GM18870 (cell line): ENCODE data around the gene ZNF480.
"Not testable (repeated sequence)": the region's sequence is repeated elsewhere in the genome, so short reads cannot be mapped to it uniquely, and the experiment has no call there.

ENCODE experiments used
- ATAC-seq: cut with Tn5 transposase; IDR thresholded peaks from one replicate; pipeline ENCODE4 v1.9.1; 2021; ENCODE audit warnings: moderate library complexity; ENCODE audit not compliant: unreplicated experiment

Gene ZNF480

GRCh38 chr19:52296773-52297600 lies at the start of gene ZNF480:
Gene ZNF480, plus strand, starts transcription at chr19:52297169. Its CDS starts 3,244 bp downstream, at chr19:52300413.
- ATAC-seq: no peak

- no peak for ATAC-seq
These were observed 48.7 kb upstream of the ZNF480 start for GRCh38 chr19:52248241-52248640.

- ATAC-seq: no peak
These were observed 38.5 kb upstream of the ZNF480 start for GRCh38 chr19:52258426-52258825.

GRCh38 chr19:52265556-52265955 lies 31.4 kb upstream of the ZNF480 start:
- not testable (repeated sequence) for ATAC-seq

DNA sequence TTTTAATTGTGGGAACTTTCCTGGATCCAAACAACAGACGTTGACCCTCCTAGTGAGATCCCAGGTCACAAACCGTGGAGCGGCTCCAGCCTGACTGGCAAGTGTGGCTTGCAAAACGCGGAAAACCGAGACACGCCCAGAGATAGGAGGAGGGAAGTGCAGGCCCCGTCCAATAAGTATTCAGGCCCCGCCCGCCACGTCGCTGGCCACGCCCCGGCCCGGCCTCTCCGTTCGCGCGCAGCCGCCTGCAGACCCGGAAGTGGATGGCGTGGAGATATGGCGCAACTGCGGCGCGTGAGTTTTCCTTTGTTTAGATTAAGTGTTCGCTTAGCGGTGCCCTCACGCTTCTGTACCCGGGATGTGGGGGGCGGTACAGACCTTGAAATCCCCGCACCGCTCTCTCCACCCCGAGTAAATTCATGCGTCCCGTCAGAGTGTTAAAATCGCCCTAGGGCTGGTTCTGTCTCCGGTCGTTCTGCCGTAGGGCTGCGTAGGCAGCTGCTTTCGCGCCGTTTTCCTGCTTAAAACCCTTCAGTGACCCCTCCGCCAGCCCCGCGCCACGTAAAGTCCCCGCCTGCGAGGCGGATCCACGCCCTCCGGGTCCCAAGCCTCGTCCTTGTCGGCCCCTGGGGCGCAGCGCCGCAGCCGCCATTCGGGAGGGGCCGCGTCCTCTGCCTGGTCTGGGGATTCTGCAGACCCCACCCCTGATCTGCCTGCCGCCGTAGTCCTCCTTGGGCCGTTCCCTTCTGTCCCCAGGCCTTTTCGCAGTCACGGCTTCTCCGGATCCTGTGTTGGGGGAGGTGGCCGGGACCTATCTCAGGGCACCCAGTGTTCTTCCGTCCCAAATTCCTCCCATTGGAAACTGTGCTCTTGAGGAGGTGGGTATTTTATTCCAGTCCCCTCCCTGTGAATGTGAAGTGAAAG lies 27.4 kb upstream of the ZNF480 start, which contains the start of gene ZNF766:
TSS of gene ZNF766 (plus strand) at position 250 of the 924 bp plus-strand sequence. CDS start at position 277, 27 bp downstream.
- peak; percentile 73 for ATAC-seq

DNA sequence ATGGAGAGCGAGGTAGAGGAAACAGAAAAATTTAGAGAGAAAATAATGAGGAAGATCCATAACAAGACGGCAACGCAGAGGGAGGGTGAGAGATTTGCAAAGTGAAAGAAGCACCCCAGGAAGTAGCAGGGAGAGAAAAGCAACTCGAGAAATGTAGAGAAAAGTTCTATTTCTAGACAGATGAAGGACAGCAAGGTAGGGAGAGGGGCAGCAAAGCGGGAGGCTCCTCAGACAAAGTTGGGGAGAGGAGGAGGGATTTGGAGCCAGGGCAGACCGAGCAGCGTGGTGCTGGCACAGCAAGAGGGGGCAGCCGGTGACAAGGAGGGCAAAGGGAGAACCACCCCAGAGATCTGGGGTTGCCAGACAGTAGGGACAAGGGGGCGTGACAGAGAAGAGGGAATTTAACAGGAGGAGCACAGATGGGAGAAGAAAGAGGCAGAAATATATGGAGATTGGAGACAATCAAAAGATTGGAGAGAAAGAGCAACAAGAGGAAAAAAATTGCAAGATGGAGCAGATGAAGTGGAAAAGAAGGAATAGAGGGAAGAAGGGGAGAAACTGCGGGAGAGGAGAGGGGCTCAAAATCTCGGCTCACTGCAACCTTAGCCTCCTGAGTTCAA lies 26.6 kb upstream of the ZNF480 start:
- no peak for ATAC-seq

- no peak for ATAC-seq
These were observed 23.7 kb upstream of the ZNF480 start for GRCh38 chr19:52273301-52273700.

DNA sequence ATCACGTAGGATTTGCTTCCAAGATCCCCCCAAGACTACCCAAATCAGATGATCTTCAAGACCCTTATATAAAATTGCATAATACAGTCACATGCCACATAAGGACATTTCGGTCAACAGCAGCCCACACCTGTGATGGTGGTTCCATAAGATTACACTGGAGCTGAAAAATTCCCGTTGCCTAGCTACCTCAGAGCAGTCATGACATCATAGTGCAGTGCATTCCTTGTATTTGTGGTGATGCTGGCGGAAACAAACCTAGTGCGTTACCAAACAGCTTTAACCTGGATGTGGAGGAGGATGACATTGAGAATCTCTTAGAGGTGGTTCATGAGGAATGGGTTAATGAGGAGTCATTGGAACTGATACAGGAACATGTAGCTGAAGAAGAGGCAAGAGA lies 22.8 kb upstream of the ZNF480 start:
- ATAC-seq: no peak

GRCh38 chr19:52275988-52276387 lies 21.0 kb upstream of the ZNF480 start:
- ATAC-seq: no peak

- no peak for ATAC-seq
These were observed 19.5 kb upstream of the ZNF480 start for GRCh38 chr19:52277471-52277870.

GRCh38 chr19:52286256-52286655 lies 10.7 kb upstream of the ZNF480 start:
- no peak for ATAC-seq

DNA sequence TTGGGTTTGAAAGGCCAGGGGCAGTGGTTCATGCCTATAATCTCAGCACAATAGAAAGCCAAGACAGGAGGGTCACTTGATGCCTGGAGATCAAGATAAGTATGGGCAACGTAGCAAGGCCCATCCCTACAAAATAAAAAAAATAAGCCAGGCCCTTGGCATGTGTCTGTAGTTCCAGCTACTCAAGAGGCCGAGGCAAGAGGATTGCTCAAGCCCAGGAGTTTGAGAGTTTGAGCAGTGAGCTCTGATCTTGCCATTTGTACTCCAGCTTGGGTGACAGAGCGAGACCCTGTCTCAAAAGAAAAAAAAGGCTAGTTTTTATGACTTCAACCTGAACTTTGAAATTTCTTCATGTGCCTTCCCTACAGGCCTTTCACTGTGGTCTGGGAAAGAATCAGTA lies 5.2 kb upstream of the ZNF480 start:
- ATAC-seq: no peak

- ATAC-seq: not testable (repeated sequence)
These were observed 4.0 kb upstream of the ZNF480 start for GRCh38 chr19:52292946-52293345.

GRCh38 chr19:52296400-52296772 lies 583 bp upstream of the ZNF480 start:
- no peak for ATAC-seq

GRCh38 chr19:52297601-52298364 lies 814 bp downstream of the ZNF480 start:
- no peak for ATAC-seq

DNA sequence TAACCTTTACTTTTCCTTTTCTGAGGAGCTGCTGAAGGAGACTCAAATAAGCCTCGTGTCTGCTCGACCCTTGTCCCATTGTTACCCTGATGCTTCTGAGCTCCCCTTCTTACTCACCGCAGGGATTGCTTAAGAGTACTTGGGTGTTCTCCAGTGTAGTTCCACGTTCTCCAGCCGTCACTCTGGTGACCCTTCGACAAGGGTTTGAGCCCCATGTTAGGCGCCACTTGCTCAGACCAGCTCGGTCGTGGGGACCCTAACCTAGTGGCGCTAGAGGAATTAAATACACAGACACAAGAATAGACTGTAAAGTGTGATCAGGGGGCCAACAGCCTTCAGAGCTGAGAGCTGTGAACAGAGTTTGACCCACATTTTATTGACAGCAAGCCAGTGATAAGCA lies 10.3 kb downstream of the ZNF480 start:
- ATAC-seq: no peak

DNA sequence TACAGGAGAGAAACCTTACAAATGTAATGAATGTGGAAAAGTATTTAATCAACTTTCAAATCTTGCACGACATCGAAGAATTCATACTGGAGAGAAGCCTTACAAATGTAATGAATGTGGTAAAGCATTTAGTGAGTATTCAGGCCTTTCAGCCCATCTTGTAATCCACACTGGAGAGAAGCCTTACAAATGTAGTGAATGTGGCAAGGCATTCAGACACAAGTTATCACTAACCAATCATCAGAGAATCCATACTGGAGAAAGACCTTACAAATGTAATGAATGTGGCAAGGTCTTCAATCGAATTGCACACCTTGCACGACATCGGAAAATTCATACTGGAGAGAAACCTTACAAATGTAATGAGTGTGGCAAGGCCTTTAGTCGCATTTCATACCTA lies 25.5 kb downstream of the ZNF480 start:
- no peak for ATAC-seq

DNA sequence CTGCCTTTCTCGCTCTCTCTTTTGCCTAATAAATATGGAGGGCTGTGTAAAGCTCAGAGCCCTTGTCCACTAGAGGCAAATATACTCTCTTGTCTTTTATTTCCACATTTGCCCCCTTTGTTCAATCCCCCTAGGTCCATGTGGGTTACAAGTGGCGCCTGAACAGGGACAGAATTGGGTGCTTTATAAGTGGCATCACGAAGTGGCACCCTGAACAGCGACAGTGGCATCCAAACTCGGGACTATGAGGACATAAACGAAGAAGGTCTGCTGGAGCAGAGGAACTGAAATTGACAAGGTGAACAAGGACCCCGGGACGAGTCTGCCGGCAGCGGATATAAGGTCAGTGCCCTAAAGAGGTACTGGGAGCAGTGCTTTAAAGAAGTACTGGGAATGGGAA lies 34.8 kb downstream of the ZNF480 start:
- no peak for ATAC-seq

- ATAC-seq: no peak
These were observed 38.8 kb downstream of the ZNF480 start for GRCh38 chr19:52335768-52336116.

GRCh38 chr19:52336117-52336790 lies 39.3 kb downstream of the ZNF480 start, which contains the start of gene ZNF610:
Gene ZNF610, plus strand, starts transcription at chr19:52336243. Its CDS starts 12,930 bp downstream, at chr19:52349173.
- no peak for ATAC-seq
